ENCODE data around the gene HSPBAP1.

The HSPBAP1 gene

DNA sequence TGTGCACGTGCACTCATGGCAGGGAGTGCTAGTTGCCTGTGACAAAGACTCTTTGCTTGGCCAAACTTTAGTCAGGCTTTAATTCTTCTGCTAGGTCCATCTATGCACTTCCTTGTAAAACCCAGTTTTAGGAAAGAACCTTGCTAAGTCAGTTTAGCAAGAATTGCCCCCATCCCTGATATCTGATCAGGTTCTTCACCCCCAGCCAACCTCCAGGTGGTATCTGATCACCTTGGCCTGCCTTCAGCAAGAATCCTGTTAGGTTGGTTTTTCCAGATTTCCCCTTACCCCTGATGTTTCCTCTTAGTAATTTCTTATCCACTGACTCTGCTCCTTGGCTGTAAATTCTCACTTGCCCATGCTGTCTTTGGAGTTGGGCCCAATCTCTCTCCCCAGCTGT lies 8.4 kb downstream of the HSPBAP1 start:
- DNase-seq (ENCODE audit: extremely low read depth, low read depth) = no peak
- TF ChIP-seq, protein P1, sequence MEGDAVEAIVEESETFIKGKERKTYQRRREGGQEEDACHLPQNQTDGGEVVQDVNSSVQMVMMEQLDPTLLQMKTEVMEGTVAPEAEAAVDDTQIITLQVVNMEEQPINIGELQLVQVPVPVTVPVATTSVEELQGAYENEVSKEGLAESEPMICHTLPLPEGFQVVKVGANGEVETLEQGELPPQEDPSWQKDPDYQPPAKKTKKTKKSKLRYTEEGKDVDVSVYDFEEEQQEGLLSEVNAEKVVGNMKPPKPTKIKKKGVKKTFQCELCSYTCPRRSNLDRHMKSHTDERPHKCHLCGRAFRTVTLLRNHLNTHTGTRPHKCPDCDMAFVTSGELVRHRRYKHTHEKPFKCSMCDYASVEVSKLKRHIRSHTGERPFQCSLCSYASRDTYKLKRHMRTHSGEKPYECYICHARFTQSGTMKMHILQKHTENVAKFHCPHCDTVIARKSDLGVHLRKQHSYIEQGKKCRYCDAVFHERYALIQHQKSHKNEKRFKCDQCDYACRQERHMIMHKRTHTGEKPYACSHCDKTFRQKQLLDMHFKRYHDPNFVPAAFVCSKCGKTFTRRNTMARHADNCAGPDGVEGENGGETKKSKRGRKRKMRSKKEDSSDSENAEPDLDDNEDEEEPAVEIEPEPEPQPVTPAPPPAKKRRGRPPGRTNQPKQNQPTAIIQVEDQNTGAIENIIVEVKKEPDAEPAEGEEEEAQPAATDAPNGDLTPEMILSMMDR (IDR thresholded peaks at IDR 0.05; ENCODE audit: low read depth, low read length) = no peak

DNA sequence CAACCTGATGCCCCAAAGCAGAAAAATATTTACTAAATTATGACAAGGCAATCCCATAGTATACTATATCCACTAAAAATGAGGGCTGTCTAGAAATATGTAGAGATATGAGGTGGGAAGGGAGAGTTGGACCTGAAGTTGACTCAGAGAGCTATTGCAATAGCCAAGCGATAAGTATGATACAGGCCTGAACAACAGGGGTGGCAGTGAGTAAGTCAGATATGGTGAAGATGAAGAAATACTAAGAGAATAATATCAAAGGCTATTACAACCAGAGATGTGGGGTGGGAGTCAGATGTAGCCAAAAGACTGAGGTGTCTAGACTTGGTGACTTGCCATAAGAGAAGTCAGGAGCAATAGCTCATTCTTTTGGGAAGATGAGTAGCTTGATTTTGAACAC lies 9.2 kb downstream of the HSPBAP1 start:
- DNase-seq (ENCODE audit: extremely low read depth, low read depth) = no peak
- TF ChIP-seq, protein P1 (IDR thresholded peaks at IDR 0.05; ENCODE audit: low read depth, low read length) = no peak

DNA sequence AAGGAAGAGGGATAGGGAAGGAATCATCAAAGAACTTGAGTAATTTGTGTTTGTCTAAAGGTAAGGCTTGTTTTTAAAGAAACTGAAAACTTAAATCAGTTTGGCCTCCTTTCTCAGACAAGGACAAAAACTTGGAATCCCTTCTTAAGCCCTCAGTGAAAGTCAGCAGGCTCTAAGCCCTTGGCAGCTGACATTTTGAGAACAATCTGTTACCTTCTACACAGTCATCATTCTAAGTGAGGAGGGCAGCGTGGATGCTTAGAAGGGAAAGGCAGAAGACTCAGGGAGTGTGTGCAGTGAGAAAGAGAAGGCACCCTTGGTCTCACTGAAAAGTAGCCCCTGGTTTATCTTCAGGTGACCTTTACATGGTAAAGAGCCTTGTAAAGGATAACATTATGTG lies 10.8 kb downstream of the HSPBAP1 start:
- TF ChIP-seq, protein P1 (IDR thresholded peaks at IDR 0.05; ENCODE audit: low read depth, low read length) = no peak
- no peak for DNase-seq (ENCODE audit: extremely low read depth, low read depth)

DNA sequence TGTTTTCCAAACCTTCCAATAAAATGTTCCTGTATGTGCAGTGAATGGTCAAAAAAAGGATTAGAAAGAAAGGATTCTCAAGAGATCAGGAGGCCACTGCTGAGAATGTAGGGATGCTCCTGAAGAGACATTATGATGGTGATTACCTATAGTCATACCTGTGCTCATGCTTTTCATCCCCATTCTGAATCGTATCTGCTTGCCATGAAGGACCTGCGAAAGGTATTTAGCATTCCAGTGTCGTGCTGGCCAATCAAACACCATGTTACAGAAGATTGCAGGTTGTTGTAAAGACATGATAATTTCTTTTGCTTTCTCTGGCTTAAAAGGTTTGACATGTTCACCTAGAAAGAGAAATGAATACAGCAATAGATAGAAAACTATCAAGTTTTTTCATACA lies 16.1 kb downstream of the HSPBAP1 start:
- TF ChIP-seq, protein P1 (IDR thresholded peaks at IDR 0.05; ENCODE audit: low read depth, low read length) = no peak
- no peak for DNase-seq (ENCODE audit: extremely low read depth, low read depth)

DNA sequence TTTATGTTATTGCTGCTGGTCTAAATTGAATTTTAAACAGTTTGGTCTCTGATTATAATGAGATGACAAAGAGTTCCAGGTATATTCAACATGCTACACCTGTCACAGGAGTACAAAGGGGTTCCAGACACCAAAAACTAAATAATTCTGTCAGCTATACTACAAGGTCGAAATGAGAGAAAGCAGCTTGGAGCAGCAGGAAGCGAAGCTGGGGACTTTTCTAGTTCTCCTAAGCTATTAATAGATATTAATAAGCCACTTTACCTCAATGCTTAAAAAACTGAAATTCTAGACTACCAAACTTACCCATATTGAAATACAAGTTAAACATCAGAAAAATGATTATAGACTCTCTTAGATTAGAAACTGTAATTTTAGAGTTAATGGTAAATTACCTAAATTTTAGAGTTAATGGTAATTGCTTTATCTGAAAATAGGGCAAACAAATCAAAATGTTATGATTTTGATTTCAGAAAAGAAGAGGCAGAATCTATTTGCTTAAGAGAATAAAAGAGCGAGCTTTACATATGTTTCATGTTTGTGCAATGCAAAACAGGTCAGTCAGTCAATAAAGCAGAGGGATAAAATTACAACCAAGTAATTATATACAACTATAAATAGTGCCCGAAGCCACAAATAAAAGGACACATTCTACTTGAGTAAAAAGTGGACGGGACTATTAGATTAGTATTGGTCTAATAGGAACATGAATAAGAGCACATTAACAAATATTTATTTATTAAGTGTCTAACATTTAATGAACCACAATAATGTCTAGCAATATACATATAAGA lies 16.8 kb downstream of the HSPBAP1 start:
- TF ChIP-seq, protein P1 (IDR thresholded peaks at IDR 0.05; ENCODE audit: low read depth, low read length) = no peak

DNA sequence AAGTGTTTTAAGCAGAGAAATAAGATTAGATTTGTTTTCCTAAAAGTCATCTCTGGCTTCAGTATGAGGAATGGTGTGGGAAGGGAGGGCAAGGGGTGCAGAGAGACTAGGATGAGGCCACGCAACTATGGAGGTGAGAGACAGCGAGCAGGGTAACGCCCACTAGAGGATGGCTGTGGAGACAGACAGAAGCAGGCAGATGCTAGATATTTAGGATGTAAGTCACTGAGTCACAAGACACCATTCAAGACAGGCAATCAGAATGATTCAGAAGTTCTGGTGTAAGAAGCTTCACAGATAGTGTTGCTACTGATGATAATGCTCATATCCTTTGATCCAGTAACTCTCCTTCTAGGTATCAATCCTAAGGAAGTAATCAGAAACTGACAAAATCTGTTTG lies 19.1 kb downstream of the HSPBAP1 start:
- no peak for DNase-seq (ENCODE audit: extremely low read depth, low read depth)
- TF ChIP-seq, protein P1 (IDR thresholded peaks at IDR 0.05; ENCODE audit: low read depth, low read length) = no peak

More for the DNA sequence above, 16.8 kb downstream of the HSPBAP1 start:
- DNase-seq (ENCODE audit: extremely low read depth, low read depth) = no peak

DNA sequence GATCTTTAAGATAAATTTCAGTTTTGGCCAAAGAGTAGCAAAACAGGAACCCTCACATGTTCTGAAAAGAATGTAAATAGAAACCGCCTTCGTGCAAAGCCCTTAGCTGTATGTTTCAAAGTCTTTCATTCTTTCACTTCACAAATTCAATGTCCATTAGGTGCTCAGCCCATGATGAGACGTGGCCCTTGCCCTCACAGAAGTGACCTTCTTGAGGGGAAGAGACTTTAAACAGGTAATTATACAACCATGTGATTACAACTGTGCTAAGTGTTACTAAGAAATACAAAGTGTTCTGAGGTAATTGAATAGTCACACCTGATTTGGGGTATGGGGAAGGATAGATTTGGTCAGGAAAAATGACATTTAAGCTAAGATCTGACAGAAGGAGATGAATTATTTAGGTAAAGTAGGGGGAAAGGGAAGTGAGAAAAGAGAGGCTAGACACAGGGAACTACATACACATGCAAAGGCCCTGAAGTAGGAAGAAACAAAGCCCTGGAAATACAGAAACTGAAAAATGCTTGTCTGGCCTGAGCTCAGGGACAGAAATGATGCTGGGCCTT lies 19.6 kb downstream of the HSPBAP1 start:
- TF ChIP-seq, protein P1 (IDR thresholded peaks at IDR 0.05; ENCODE audit: low read depth, low read length) = no peak
- no peak for DNase-seq (ENCODE audit: extremely low read depth, low read depth)
